MM.1S (cell line): ENCODE results near the gene MKKS.
A peak's percentile ranks its signal among the peaks of the same experiment; 100 is the strongest.

Source experiments
- DNase-seq: peaks from one replicate; pipeline ENCODE4 v3.0.0-alpha.2; 2015
- H2AFZ ChIP-seq: fragments of 300-600 bp; sonication (generic); 2 replicates; pipeline ENCODE4 v1.6.0; 2016; ENCODE audit warnings: antibody characterized with exemption, low read length
- H3F3A ChIP-seq: fragments of 300-600 bp; sonication (generic); 2 replicates; pipeline ENCODE4 v1.6.1; 2016; ENCODE audit warnings: mild to moderate bottlenecking, antibody characterized with exemption, low read length, moderate library complexity, mixed read lengths; ENCODE audit not compliant: insufficient read depth
- H3K27ac ChIP-seq: fragments of 300-600 bp; sonication (generic); 2 replicates; pipeline ENCODE4 v1.5.1; 2016; ENCODE audit warnings: mild to moderate bottlenecking, low read length
- H3K27me3 ChIP-seq: fragments of 300-600 bp; sonication (generic); replicated peaks from 2 replicates; pipeline ENCODE4 v1.6.0; 2016; ENCODE audit warnings: low read length; ENCODE audit not compliant: insufficient read depth
- H3K36me3 ChIP-seq: fragments of 300-600 bp; sonication (generic); replicated peaks from 2 replicates; pipeline ENCODE4 v1.6.1; 2016; ENCODE audit warnings: mild to moderate bottlenecking, low read length, mixed read lengths; ENCODE audit not compliant: insufficient read depth
- H3K4me1 ChIP-seq: fragments of 300-600 bp; sonication (generic); 2 replicates; pipeline ENCODE4 v1.6.1; 2016; ENCODE audit warnings: low read length, mixed read lengths
- H3K4me2 ChIP-seq: fragments of 300-600 bp; sonication (generic); 2 replicates; pipeline ENCODE4 v1.6.0; 2016; ENCODE audit warnings: low read depth, low read length
- H3K4me3 ChIP-seq: fragments of 300-600 bp; sonication (generic); 2 replicates; pipeline ENCODE4 v1.5.1; 2016; ENCODE audit warnings: low read length, mixed read lengths
- H3K79me2 ChIP-seq: fragments of 300-600 bp; sonication (generic); 2 replicates; pipeline ENCODE4 v1.6.1; 2016; ENCODE audit warnings: mixed run types, low read length, mixed read lengths
- H3K9ac ChIP-seq: fragments of 300-600 bp; sonication (generic); 2 replicates; pipeline ENCODE4 v1.6.1; 2016; ENCODE audit warnings: low read length, mixed read lengths
- H3K9me2 ChIP-seq: fragments of 300-600 bp; sonication (generic); replicated peaks from 2 replicates; pipeline ENCODE4 v1.6.1; 2016; ENCODE audit warnings: mild to moderate bottlenecking, low read length, mixed read lengths; ENCODE audit not compliant: insufficient read depth
- H3K9me3 ChIP-seq: fragments of 300-600 bp; sonication (generic); replicated peaks from 2 replicates; pipeline ENCODE4 v1.6.1; 2016; ENCODE audit warnings: mild to moderate bottlenecking, low read length, mixed read lengths; ENCODE audit not compliant: insufficient read depth
- H4K20me1 ChIP-seq: fragments of 300-600 bp; sonication (generic); 2 replicates; pipeline ENCODE4 v1.6.1; 2016; ENCODE audit warnings: mild to moderate bottlenecking, low read length, moderate library complexity, mixed read lengths; ENCODE audit not compliant: insufficient read depth
- CTCF ChIP-seq: fragments of 300-600 bp; sonication (generic); IDR thresholded peaks from 2 replicates; pipeline ENCODE4 v1.5.1; 2016; ENCODE audit warnings: antibody characterized with exemption, low read length, mixed read lengths
- EZH2 ChIP-seq: fragments of 300-600 bp; sonication (generic); optimal IDR thresholded peaks from 2 replicates; pipeline ENCODE3; 2017; ENCODE audit warnings: low read depth, mild to moderate bottlenecking, antibody characterized with exemption, low read length, mixed read lengths
- EZH2phosphoT487 ChIP-seq: fragments of 300-600 bp; sonication (generic); IDR thresholded peaks from 2 replicates; pipeline ENCODE4 v1.6.1; 2018; ENCODE audit warnings: antibody characterized with exemption, low read length

MKKS gene

DNA sequence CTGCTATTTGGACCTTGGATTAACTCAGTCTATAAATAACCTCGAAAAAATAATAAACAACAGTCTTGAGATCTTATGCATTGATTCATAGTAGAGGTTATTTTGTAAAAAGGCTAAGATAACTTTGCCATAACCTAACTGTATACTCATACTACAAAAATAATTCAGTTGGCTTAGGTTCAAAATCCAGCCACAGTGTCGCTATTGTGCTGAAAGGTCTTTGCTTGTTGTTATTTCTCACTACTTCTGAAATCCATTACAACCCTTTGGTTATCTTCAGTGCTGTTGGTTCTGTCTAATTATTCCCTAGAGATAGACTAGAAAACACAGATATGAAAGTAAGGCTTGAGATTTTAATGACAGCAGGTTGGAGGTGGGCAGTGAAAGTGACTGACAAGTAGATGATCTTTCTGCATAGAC, 74.4 kb downstream of the MKKS start:
- Histone ChIP-seq H2AFZ (no peak overlapping the region), H3K4me2 (no peak overlapping the region)

DNA sequence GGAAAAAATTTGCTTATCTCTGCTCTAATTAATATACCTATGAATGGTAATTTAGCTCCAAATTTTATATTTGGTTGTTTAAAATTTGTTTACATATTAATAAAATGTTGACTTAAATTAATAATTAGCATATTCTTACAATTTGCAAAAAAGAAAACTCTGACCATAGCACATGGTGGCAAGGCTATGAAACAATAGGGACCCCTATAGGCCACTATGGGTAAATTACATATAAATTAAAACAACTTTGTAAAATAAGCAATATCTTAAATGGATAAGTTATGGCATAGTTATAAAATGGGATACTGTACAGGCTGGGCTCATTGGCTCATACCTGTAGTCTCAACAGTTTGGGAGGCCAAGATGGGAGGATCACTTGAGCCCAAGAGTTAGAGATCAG, 76.0 kb downstream of the MKKS start:
- no peak overlapping the region for H3K9ac ChIP-seq
- H3K9me3 ChIP-seq, result no peaks in the 10 kb centered on the region
- H3K27me3 ChIP-seq, result no peaks in the 10 kb centered on the region
- no peak overlapping the region for H3K4me2 ChIP-seq
- H4K20me1 ChIP-seq, result no peaks in the 10 kb centered on the region
- H3K4me1 ChIP-seq, result no peaks in the 10 kb centered on the region
- H2AFZ ChIP-seq, result no peak overlapping the region
- TF ChIP-seq EZH2 (no peak), CTCF (peak; percentile 34)
- H3K36me3 ChIP-seq, result no peaks in the 10 kb centered on the region
- H3F3A ChIP-seq, result no peaks in the 10 kb centered on the region
- no peaks in the 10 kb centered on the region for H3K79me2 ChIP-seq
- no peak for DNase-seq
- H3K4me3 ChIP-seq, result no peak overlapping the region
- H3K27ac ChIP-seq, result no peak overlapping the region
- no peaks in the 10 kb centered on the region for H3K9me2 ChIP-seq

More for the DNA sequence above, 74.4 kb downstream of the MKKS start:
- no peak overlapping the region for H3K9ac ChIP-seq
- no peaks in the 10 kb centered on the region for H3K9me2 ChIP-seq
- no peak overlapping the region for H3K4me3 ChIP-seq
- DNase-seq, result no peak
- no peaks in the 10 kb centered on the region for H3K9me3 ChIP-seq
- H3K4me1 ChIP-seq, result no peaks in the 10 kb centered on the region
- no peaks in the 10 kb centered on the region for H3K79me2 ChIP-seq
- TF ChIP-seq EZH2phosphoT487, result no peak
- TF ChIP-seq CTCF, result no peak
- no peak for TF ChIP-seq EZH2
- H3K36me3 ChIP-seq, result no peaks in the 10 kb centered on the region
- no peaks in the 10 kb centered on the region for H3K27me3 ChIP-seq
- no peaks in the 10 kb centered on the region for H3F3A ChIP-seq
- no peaks in the 10 kb centered on the region for H4K20me1 ChIP-seq
- no peak overlapping the region for H3K27ac ChIP-seq

DNA sequence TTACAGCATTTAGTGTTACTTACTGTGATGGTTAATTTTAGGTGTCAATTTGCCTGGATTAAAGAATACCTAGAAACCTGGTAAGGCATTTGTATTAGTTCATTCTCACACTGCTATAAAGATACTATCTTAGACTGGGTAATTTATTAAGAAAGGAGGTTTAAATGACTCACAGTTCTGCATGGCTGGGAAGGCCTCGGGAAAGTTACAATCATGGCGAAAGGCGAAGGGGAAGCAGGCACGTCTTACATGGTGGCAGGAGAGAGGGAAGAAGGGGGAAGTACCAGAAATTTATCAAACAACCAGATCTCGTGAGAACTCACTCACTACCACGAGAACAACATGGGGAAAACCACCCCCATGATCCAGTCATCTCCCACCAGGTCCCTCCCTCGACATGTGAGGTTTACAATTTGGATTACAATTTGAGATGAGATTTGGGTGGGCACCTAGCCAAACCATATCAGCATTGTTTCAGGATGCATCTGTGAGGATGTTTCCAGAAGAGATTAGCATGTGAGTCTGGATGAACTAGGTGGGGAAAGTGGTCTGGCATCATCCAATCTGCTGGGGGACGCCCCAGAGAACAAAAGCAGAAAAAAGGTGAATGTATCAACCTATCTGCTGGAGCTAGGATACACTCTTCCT, 76.8 kb downstream of the MKKS start:
- DNase-seq, result no peak
- TF ChIP-seq CTCF (no peak), EZH2 (no peak), EZH2phosphoT487 (no peak)
- no peak overlapping the region for H3K4me2 ChIP-seq

More for the DNA sequence above, 76.8 kb downstream of the MKKS start:
- Histone ChIP-seq H3K4me3 (no peak overlapping the region), H3K79me2 (no peaks in the 10 kb centered on the region), H2AFZ (no peak overlapping the region), H3K27ac (no peak overlapping the region), H3F3A (no peaks in the 10 kb centered on the region), H3K9me2 (no peaks in the 10 kb centered on the region), H3K27me3 (no peaks in the 10 kb centered on the region), H3K9ac (no peak overlapping the region), H3K36me3 (no peaks in the 10 kb centered on the region), H3K9me3 (no peaks in the 10 kb centered on the region), H4K20me1 (no peaks in the 10 kb centered on the region), H3K4me1 (no peaks in the 10 kb centered on the region)
